ENCODE data around the gene COQ3.

COQ3 gene, protein sequence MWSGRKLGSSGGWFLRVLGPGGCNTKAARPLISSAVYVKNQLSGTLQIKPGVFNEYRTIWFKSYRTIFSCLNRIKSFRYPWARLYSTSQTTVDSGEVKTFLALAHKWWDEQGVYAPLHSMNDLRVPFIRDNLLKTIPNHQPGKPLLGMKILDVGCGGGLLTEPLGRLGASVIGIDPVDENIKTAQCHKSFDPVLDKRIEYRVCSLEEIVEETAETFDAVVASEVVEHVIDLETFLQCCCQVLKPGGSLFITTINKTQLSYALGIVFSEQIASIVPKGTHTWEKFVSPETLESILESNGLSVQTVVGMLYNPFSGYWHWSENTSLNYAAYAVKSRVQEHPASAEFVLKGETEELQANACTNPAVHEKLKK

GRCh38 chr6:99393698-99394531 lies at the start of gene COQ3:
Gene COQ3, minus strand, starts transcription at chr6:99394195. Its CDS starts 16 bp downstream, at chr6:99394179.
- no peaks in the 10 kb centered on the region for H3K27me3 ChIP-seq (ENCODE audit: insufficient read depth, low read length)
- H3K4me1 ChIP-seq (ENCODE audit: insufficient read depth, low read length, severe bottlenecking): peaks cover 19% of the 10 kb centered on the region
- H2AFZ ChIP-seq (ENCODE audit: low read length): peak within 1 kb of the TSS; percentile 87; the same call in 1 of the 2 replicates
- H3K36me3 ChIP-seq (ENCODE audit: insufficient read depth, low read length): peaks cover 15% of the 10 kb centered on the region; the same call in 1 of the 2 replicates
- H3K27ac ChIP-seq (ENCODE audit: low read depth, low read length, poor library complexity, severe bottlenecking): peak within 1 kb of the TSS; percentile 81
- H3K4me3 ChIP-seq (ENCODE audit: low read depth, low read length, poor library complexity, severe bottlenecking): peak within 1 kb of the TSS; percentile 82
- no peaks in the 10 kb centered on the region for H3F3A ChIP-seq (ENCODE audit: insufficient read depth, low read length)
- H3K4me2 ChIP-seq (ENCODE audit: low read length): peak within 1 kb of the TSS; percentile 71
- no peaks in the 10 kb centered on the region for H3K9me2 ChIP-seq (ENCODE audit: low read depth, low read length)
- no peaks in the 10 kb centered on the region for H3K79me2 ChIP-seq (ENCODE audit: insufficient read depth, low read length)
- TF ChIP-seq EZH2 (IDR thresholded peaks at IDR 0.05; ENCODE audit: borderline replicate concordance, low read length) (no peak), CTCF (IDR thresholded peaks at IDR 0.05; ENCODE audit: low read length) (no peak)
- no peaks in the 10 kb centered on the region for H3K9me3 ChIP-seq (ENCODE audit: low read length)
- peak within 1 kb of the TSS; percentile 78 for H3K9ac ChIP-seq (ENCODE audit: low read length)
- no peaks in the 10 kb centered on the region for H4K20me1 ChIP-seq (ENCODE audit: insufficient read depth, low read length)

- no peaks in the 10 kb centered on the region for H3K9me2 ChIP-seq (ENCODE audit: low read depth, low read length)
- no peak overlapping the region for H2AFZ ChIP-seq (ENCODE audit: low read length)
- H3F3A ChIP-seq (ENCODE audit: insufficient read depth, low read length): no peaks in the 10 kb centered on the region
These were observed 40.9 kb upstream of the COQ3 start for GRCh38 chr6:99434702-99435530.

More at GRCh38 chr6:99434702-99435530, 40.9 kb upstream of the COQ3 start:
- H3K79me2 ChIP-seq (ENCODE audit: insufficient read depth, low read length): no peaks in the 10 kb centered on the region
- TF ChIP-seq EZH2 (IDR thresholded peaks at IDR 0.05; ENCODE audit: borderline replicate concordance, low read length) (no peak), CTCF (IDR thresholded peaks at IDR 0.05; ENCODE audit: low read length) (peak; percentile 50)
- no peak overlapping the region for H3K4me3 ChIP-seq (ENCODE audit: low read depth, low read length, poor library complexity, severe bottlenecking)
- no peaks in the 10 kb centered on the region for H3K9me3 ChIP-seq (ENCODE audit: low read length)
- H3K9ac ChIP-seq (ENCODE audit: low read length): no peak overlapping the region
- H3K27me3 ChIP-seq (ENCODE audit: insufficient read depth, low read length): no peaks in the 10 kb centered on the region
- no peak overlapping the region for H3K4me2 ChIP-seq (ENCODE audit: low read length)
- peaks cover 41% of the 10 kb centered on the region; the same call in 1 of the 2 replicates for H3K36me3 ChIP-seq (ENCODE audit: insufficient read depth, low read length)
- no peak overlapping the region for H3K27ac ChIP-seq (ENCODE audit: low read depth, low read length, poor library complexity, severe bottlenecking)
- no peaks in the 10 kb centered on the region for H4K20me1 ChIP-seq (ENCODE audit: insufficient read depth, low read length)
- H3K4me1 ChIP-seq (ENCODE audit: insufficient read depth, low read length, severe bottlenecking): no peaks in the 10 kb centered on the region

All from OCI-LY1 (cell line).